Activated CD8-positive, alpha-beta memory T cell treated with anti-CD3 and anti-CD28 coated beads, Interleukin-2, amount 10 ng/mL, durations not matched to agents 7 days and 5 days (primary cell): ENCODE measurements around the gene CTNNBIP1. TPM values are rescaled to one million over a fixed set of nuclear protein-coding genes. Genes with fewer than 3 reads are reported as not detected.
"Not testable (repeated sequence)": the region's sequence is repeated elsewhere in the genome, so short reads cannot be mapped to it uniquely, and the experiment has no call there.

ENCODE experiments used
- ATAC-seq: fragments of 150-1000 bp; cut with Tn5 transposase; one replicate; pipeline ENCODE4 v1.10.0; 2021; ENCODE audit warnings: moderate library complexity
- CTCF ChIA-PET: fragments of 350-600 bp; sonication (Branson Sonifier 250); formaldehyde crosslinking; loops from one replicate; lab custom pipeline; 2021; ENCODE audit warnings: antibody characterized with exemption; lab: Charles Lee
- DNase-seq: peaks from one replicate; pipeline ENCODE4 v3.0.0-alpha.2; 2020
- H3K27ac Mint-ChIP-seq: one replicate; pipeline ENCODE4 v1.8.0; 2021; ENCODE audit warnings: mild to moderate bottlenecking, mixed read lengths
- H3K27me3 Mint-ChIP-seq: one replicate; pipeline ENCODE4 v1.8.0; 2021; ENCODE audit warnings: mixed read lengths
- H3K36me3 Mint-ChIP-seq: one replicate; pipeline ENCODE4 v1.8.0; 2021; ENCODE audit warnings: mild to moderate bottlenecking, mixed read lengths
- H3K4me1 Mint-ChIP-seq: one replicate; pipeline ENCODE4 v1.8.0; 2021; ENCODE audit warnings: mixed read lengths
- H3K4me3 Mint-ChIP-seq: one replicate; pipeline ENCODE4 v1.8.0; 2021; ENCODE audit warnings: mild to moderate bottlenecking, moderate library complexity, mixed read lengths
- H3K9me3 Mint-ChIP-seq: one replicate; pipeline ENCODE4 v1.8.0; 2022; ENCODE audit warnings: low read depth, mixed read lengths
- total RNA-seq, 2 experiments: library from RNA; stranded (reverse); gene quantifications; one replicate each; pipeline ENCODE4 v1.2.3, GENCODE V29; 2021

The CTNNBIP1 gene, protein sequence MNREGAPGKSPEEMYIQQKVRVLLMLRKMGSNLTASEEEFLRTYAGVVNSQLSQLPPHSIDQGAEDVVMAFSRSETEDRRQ
- 10 to 100 TPM; 10.9 to 15.8 TPM for total RNA-seq

DNA sequence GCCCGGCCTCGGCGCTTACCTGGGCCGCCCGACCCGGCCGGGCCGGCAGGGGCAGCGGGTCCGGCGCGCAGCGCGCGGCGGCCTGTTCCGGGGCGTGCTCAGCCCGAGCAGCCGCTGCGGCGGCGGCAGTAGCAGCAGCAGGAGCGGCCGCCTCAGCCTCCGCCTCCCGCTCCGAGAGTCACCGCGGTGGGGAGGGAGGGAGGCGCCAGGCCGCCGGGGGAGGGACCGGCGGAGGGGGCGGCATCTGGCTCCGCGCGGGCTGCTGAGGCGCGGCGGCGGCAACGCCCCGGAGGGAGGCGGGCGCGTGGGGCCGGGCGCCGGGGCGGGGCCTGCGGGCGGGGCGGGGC lies at the start of gene CTNNBIP1:
Gene CTNNBIP1 (minus strand): TSS at position 194 of the 347 bp plus-strand sequence. CDS start 38,205 bp downstream, outside the sequence.
- peak; percentile 85 for ATAC-seq

DNA sequence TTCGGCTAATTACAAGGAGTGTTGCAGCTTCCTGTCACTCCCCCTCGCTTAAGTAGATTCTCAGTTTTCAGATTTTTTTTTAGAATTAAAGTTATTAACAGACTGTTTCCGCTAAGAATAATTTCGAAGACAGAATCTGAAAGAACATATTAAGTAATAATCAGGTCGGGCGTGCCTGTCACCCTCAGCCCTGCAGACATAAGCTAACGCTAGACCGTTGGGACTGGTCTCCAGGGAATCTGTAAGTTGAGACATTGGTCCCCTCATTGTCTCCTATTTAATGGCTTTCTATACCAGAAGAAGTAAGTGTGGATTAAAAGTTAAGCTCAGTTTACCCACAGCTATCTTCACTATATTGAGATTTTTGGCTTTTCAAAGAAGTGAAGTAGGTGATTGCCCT lies 47.7 kb upstream of the CTNNBIP1 start:
- ATAC-seq: no peak
- CTCF ChIA-PET: interaction anchor here (1.1 kb wide), 1 partner anchor 8 kb away, joined by 3 read pairs; no protein-coding TSS in a partner anchor

More for the DNA sequence above, at the start of gene CTNNBIP1:
- peaks cover 36% of the 10 kb centered on the region for H3K4me1 Mint-ChIP-seq
- DNase-seq: no peak
- H3K9me3 Mint-ChIP-seq: no peaks in the 10 kb centered on the region
- no peaks in the 10 kb centered on the region for H3K36me3 Mint-ChIP-seq
- peak within 1 kb of the TSS; percentile 92 for H3K27ac Mint-ChIP-seq
- H3K27me3 Mint-ChIP-seq: peaks cover 7% of the 10 kb centered on the region
- peak within 1 kb of the TSS; percentile 94 for H3K4me3 Mint-ChIP-seq
- CTCF ChIA-PET: no interaction called here

DNA sequence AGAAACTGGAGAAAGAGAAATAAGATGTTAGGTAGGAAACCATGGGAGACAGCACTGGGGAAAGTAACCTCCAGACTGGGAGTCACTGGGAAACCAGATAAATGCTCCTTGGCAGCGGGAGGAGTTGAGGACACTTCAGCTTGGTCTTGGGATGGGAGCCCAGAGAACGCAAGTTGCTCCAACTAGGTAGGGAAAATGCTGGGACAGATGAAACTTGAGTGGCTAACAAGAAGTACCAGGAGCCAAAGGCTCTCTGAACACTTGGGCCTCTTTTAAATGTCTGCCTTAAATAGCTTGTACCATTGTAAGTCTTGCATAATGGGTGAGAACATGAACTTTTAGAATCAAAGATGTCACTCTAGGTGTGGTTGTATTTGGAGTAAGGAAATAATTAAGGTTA lies 36.2 kb upstream of the CTNNBIP1 start:
- H3K27ac Mint-ChIP-seq: no peak overlapping the region
- CTCF ChIA-PET: interaction anchor here (0.6 kb wide), 1 partner anchor 156 kb away, joined by 4 read pairs; no protein-coding TSS in a partner anchor
- H3K9me3 Mint-ChIP-seq: no peaks in the 10 kb centered on the region
- no peaks in the 10 kb centered on the region for H3K27me3 Mint-ChIP-seq
- H3K4me3 Mint-ChIP-seq: no peak overlapping the region
- DNase-seq (no peak), ATAC-seq (no peak)
- peaks cover 25% of the 10 kb centered on the region for H3K4me1 Mint-ChIP-seq
- H3K36me3 Mint-ChIP-seq: no peaks in the 10 kb centered on the region

More for the DNA sequence above, 47.7 kb upstream of the CTNNBIP1 start:
- Mint-ChIP-seq H3K27ac (no peak overlapping the region), H3K27me3 (no peaks in the 10 kb centered on the region), H3K4me1 (no peaks in the 10 kb centered on the region), H3K4me3 (no peak overlapping the region), H3K36me3 (no peaks in the 10 kb centered on the region), H3K9me3 (no peaks in the 10 kb centered on the region)
- no peak for DNase-seq

DNA sequence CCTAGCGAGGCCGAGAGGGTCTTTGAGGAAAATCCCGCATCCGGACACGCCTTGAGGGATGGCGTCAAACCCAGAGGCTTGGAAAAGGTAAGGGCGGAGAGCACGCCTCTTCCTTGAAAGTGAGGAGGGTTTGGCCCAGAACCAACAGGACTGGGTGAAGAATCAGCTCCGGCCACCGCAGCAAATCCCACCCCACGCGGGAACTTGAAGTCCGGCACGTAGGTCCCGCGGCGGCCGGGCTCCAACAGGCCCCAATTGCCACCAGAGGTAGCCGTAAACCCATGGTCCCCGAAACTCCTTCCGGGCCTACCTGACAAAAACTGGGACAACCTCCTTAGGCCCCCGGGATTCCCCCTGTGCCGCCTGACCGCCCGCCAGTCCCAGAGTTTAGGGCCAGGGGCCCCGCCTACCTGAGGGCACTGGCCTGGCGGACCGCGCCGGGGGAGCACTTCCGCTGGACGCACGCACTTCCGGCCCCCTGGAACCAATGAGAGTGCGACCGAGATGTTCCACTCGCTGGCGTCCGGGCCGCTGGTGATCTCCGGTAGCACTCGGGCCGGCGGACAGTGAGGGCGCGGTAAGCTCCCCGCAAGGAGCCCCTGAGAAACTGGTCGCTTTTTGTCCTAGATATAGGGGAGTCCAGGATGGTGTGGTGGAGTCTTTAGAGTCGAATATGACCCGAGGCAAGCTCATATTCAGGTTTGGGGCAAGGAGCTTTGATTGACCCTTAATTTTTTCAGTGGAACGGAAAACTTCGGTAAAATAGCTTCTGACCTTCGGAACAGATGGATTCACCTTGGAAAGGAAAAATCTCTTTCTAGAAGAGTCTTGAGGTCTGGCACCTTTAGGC lies 33.1 kb upstream of the CTNNBIP1 start, which contains the start of the genes LZIC and NMNAT1:
Gene LZIC (minus strand): TSS at position 453 of the 850 bp plus-strand sequence. CDS start 6,772 bp downstream, outside the sequence.
Gene NMNAT1 (plus strand): TSS at position 537 of the 850 bp plus-strand sequence. CDS start 28,599 bp downstream, outside the sequence.
- no peaks in the 10 kb centered on the region for H3K27me3 Mint-ChIP-seq

DNA sequence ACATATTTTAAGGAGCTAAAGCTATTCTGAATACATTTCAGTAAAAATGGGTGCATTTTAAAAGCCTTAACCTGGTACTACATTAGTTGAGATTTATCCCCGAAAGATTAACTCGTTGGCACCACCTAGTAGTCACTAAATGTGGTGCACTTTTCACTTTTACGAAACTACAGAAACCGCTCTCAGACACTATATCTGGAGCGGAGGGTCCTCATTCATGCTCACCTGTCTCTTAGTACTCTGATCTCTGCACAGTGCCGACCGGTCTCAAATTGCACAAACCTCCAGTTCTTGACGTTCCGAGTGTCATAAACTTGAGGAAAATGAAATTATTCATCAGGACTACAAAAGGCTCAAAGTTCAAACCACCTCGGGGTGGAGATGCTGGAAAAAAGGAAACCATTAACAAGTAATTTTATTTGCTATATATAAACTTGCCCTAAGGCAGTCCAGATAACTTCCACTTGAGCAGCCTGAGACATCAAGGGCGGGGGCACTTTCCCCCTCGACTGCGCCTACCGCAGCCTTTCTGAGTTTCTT lies 32.4 kb upstream of the CTNNBIP1 start:
- CTCF ChIA-PET: interaction anchor here (0.6 to 2.9 kb wide), 18 partner anchors 8 to 488 kb away, joined by 3 to 19 read pairs (median 4); partner anchors contain the start of gene CENPS
- Mint-ChIP-seq H3K4me1 (peaks cover 25% of the 10 kb centered on the region), H3K4me3 (peak overlapping the region; percentile 92), H3K9me3 (no peaks in the 10 kb centered on the region), H3K27me3 (no peaks in the 10 kb centered on the region), H3K27ac (peak overlapping the region; percentile 97), H3K36me3 (peaks cover 2% of the 10 kb centered on the region)
- ATAC-seq: peak; percentile 34
- DNase-seq: peak; percentile 53

More for the DNA sequence above, 33.1 kb upstream of the CTNNBIP1 start, which contains the start of the genes LZIC and NMNAT1:
- Mint-ChIP-seq H3K4me3 (peak within 1 kb of the TSS; percentile 92), H3K36me3 (peaks cover 2% of the 10 kb centered on the region), H3K9me3 (no peaks in the 10 kb centered on the region), H3K27ac (peak within 1 kb of the TSS; percentile 97), H3K4me1 (peaks cover 23% of the 10 kb centered on the region)
- CTCF ChIA-PET: interaction anchor here (0.5 to 2.6 kb wide), 17 partner anchors 8 to 487 kb away, joined by 3 to 10 read pairs (median 3); partner anchors contain the start of genes CENPS, KIF1B and UBE4B
- peak; percentile 95 for DNase-seq
- peak; percentile 99 for ATAC-seq

DNA sequence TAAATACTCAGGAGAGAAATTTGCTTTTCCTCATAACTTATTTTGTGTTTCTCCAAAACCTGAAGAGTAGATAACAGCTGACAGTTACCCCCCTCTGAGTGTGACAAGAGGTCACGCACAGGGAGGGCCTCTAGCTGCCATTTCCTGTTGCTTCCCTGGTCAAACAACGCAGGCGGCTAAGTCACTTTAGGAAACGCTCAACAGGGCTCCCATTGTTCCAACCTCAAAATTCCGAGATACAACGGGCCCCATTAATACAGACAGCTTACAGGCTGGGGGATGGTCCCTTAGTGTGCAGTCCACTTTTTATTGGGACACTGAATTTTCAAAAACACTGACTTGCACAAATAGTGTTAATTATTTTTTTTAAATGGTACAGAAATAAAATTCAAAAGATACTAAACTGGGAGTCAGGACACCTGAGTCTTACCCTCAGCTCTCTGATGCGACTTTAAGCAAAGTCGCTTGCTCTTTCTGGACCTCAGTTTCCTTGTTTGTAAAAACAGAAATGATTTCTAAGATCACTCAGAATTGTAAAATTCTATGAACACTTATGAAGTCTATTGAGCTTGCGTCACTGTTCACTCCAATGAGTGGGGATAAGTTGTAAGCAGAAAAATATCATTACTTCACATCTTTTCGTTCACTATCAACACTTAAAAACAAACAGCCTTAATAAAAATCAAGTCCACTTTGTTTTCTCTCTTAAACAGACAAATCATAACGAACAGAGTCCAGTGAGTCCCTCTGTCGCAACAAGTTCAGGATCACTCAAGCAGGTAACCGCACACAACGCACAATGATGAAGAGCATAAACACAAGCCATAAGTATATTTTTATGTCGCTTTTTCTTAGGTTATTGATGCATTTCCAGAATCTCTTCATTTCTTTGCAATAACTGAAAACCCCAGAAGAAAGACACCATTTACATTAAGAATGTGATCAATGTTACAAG lies 19.6 kb upstream of the CTNNBIP1 start:
- CTCF ChIA-PET: interaction anchor here (2.0 kb wide), 1 partner anchor 13 kb away, joined by 7 read pairs; the partner anchor contains the start of genes LZIC and NMNAT1

DNA sequence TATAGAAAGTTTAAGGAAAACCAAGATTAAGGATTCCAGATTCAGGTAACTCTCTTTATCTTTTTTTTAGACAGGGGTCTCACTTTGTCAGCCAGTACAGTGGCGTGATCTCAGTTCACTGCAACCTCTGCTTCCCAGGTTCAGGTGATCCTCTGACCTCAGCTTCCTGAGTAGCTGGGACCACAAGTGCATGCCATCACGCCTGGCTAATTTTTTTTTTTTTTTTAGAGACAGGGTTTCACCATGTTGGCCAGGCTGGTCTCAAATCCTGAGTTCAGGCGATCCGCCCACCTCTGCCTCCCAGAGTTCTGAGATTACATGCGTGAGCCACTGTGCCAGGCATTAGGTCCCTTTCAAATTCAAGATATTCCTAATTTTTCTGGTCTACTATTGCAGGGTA lies 17.2 kb upstream of the CTNNBIP1 start:
- Mint-ChIP-seq H3K9me3 (no peaks in the 10 kb centered on the region), H3K27me3 (no peaks in the 10 kb centered on the region), H3K36me3 (peaks cover 10% of the 10 kb centered on the region), H3K4me1 (peaks cover 4% of the 10 kb centered on the region), H3K4me3 (no peak overlapping the region), H3K27ac (no peak overlapping the region)
- CTCF ChIA-PET: interaction anchor here (1.5 kb wide), 1 partner anchor 10 kb away, joined by 5 read pairs; no protein-coding TSS in a partner anchor
- DNase-seq (no peak), ATAC-seq (no peak)

More for the DNA sequence above, 19.6 kb upstream of the CTNNBIP1 start:
- Mint-ChIP-seq H3K27ac (no peak overlapping the region), H3K36me3 (peaks cover 15% of the 10 kb centered on the region), H3K9me3 (no peaks in the 10 kb centered on the region), H3K4me3 (no peak overlapping the region), H3K4me1 (peaks cover 4% of the 10 kb centered on the region), H3K27me3 (no peaks in the 10 kb centered on the region)
- ATAC-seq (no peak), DNase-seq (no peak)

DNA sequence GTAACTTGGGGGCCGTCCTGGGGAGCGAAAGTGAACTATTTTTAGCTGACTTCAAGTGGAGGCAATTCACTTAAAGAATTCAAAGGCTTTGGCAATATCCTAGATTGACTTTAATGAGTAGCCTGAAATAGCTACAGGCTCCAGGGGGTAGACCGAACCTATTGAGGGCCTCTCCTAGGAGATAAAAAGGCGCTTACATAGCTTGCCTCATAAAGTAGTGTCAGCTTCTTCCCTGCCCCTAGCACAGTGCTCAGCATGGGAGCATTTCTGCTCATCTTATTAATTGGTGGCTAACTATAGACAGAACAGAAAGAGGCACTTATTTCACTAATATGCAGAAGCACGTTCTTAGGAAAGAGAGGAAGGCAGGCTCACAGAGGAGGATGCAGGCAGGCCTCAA lies 12.3 kb upstream of the CTNNBIP1 start:
- H3K36me3 Mint-ChIP-seq: no peaks in the 10 kb centered on the region

DNA sequence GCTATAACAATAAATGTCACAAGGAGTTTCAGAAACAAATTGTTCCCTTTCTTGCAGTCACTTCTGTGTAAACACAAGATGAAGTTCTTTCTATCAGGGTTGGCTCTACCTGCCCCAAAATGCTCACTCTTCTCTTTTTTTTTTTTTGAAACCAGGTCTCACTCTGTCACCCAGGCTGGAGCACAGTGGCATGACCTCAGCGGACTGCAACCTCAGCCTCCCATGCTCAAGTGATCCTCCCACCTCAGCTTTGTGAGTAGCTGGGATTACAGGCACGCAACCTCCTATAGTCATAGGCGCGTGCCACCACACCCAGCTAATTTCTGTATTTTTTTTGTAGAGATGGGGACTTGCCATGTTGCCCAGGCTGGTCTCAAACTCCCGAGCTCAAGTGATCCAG lies 10.5 kb upstream of the CTNNBIP1 start:
- Mint-ChIP-seq H3K36me3 (no peaks in the 10 kb centered on the region), H3K27me3 (no peaks in the 10 kb centered on the region), H3K4me3 (no peak overlapping the region), H3K9me3 (no peaks in the 10 kb centered on the region), H3K4me1 (peaks cover 8% of the 10 kb centered on the region), H3K27ac (no peak overlapping the region)
- no peak for DNase-seq
- CTCF ChIA-PET: no interaction called here
- ATAC-seq: no peak

More for the DNA sequence above, 12.3 kb upstream of the CTNNBIP1 start:
- Mint-ChIP-seq H3K27ac (no peak overlapping the region), H3K9me3 (no peaks in the 10 kb centered on the region), H3K4me1 (peaks cover 11% of the 10 kb centered on the region), H3K4me3 (no peak overlapping the region), H3K27me3 (no peaks in the 10 kb centered on the region)
- DNase-seq (no peak), ATAC-seq (no peak)
- CTCF ChIA-PET: no interaction called here

DNA sequence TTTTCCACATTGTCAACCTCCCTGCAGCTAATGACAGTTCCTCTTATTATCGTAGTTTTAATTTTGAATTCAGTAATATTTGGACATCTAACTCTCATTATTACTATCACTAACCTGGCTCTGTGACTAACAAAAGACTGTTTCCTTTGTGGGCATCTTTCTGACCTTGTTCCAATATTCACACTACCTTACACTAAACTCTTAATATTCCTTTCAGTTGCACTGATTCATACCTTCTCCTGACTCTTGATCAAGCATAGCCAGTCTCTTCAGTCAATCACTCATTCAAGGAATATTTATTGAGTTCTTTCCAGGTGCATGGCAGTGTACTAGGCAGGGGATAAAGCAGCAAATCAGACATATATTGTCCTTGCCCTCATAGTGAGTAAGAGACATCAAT lies 7.8 kb upstream of the CTNNBIP1 start:
- ATAC-seq: no peak
- CTCF ChIA-PET: interaction anchor here (0.7 to 1.4 kb wide), 2 partner anchors 12 to 20 kb away, joined by 3 to 4 read pairs; no protein-coding TSS in a partner anchor
- Mint-ChIP-seq H3K9me3 (no peaks in the 10 kb centered on the region), H3K27ac (no peak overlapping the region), H3K27me3 (peaks cover 2% of the 10 kb centered on the region), H3K4me3 (no peak overlapping the region), H3K4me1 (peaks cover 7% of the 10 kb centered on the region), H3K36me3 (no peaks in the 10 kb centered on the region)
- no peak for DNase-seq

DNA sequence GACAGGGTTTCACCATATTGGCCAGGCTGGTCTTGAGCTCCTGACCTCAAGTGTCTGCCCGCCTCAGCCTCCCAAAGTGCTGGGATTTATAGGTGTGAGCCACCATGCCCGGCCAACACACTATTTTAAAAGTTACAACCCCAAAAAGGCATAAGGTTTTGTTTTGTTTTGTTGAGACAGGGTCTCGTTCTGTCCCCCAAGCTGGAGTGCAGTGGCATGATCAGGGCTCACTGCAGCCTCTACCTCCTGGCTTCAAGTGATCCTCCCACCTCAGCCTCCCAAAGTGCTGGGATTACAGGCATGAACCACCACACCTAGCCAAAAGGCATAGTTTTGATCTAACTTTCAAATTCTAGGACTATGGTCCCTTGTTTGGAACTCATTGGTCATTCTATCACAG lies 7.4 kb upstream of the CTNNBIP1 start:
- H3K27me3 Mint-ChIP-seq: not testable (repeated sequence)

DNA sequence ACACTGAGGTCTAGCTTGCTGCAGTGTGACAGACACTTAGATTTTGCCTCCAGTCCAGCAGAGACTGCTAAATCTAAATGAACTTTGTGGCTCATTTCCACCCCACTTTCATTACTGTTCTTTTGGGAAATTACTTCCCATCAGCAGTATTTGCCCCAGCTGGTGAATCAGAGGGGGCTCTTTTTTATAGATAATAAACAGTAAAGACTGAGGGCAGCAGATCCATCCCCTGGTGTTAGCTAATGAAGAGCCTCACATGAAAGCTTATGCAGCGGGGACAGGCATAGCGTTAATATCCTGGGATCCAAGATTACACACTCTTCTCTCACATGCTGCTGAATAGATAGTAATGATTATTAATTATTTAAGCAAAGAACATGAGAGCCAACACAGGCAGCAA lies 6.4 kb upstream of the CTNNBIP1 start:
- CTCF ChIA-PET: interaction anchor here (1.1 to 1.4 kb wide), 3 partner anchors 11 to 34 kb away, joined by 5 to 6 read pairs (median 5); no protein-coding TSS in a partner anchor
- H3K4me1 Mint-ChIP-seq: peaks cover 11% of the 10 kb centered on the region
- no peak for ATAC-seq
- DNase-seq: no peak
- peaks cover 2% of the 10 kb centered on the region for H3K27me3 Mint-ChIP-seq
- no peaks in the 10 kb centered on the region for H3K9me3 Mint-ChIP-seq
- H3K4me3 Mint-ChIP-seq: no peak overlapping the region
- H3K27ac Mint-ChIP-seq: no peak overlapping the region
- no peaks in the 10 kb centered on the region for H3K36me3 Mint-ChIP-seq

More for the DNA sequence above, 7.4 kb upstream of the CTNNBIP1 start:
- H3K4me1 Mint-ChIP-seq, ATAC-seq, H3K9me3 Mint-ChIP-seq, H3K27ac Mint-ChIP-seq, H3K36me3 Mint-ChIP-seq, H3K4me3 Mint-ChIP-seq, DNase-seq: not testable (repeated sequence)
- CTCF ChIA-PET: interaction anchor here (1.1 to 1.4 kb wide), 3 partner anchors 10 to 25 kb away, joined by 4 to 6 read pairs (median 5); no protein-coding TSS in a partner anchor
